SK-N-SH treated with all-trans-retinoic acid at 6 μM for 48 hours (cell line): ENCODE results near the gene RITA1.

Source experiments
- ATAC-seq: fragments of 200-7000 bp; cut with Tn5 transposase; 3 replicates; pipeline ENCODE4 v1.9.1; 2020; ENCODE audit warnings: mild to moderate bottlenecking, moderate library complexity
- ARNTL ChIP-seq: fragments of 450-650 bp; formaldehyde crosslinking; IDR thresholded peaks from 2 replicates; pipeline ENCODE4 v1.5.0; 2020; ENCODE audit warnings: low read depth, mild to moderate bottlenecking, moderate library complexity, borderline replicate concordance
- CREB5 ChIP-seq: fragments of 250-450 bp; sonication (Bioruptor Pico); IDR thresholded peaks from 2 replicates; pipeline ENCODE4 v1.5.1; 2020; ENCODE audit warnings: low read depth, mild to moderate bottlenecking, moderate library complexity
- CSDC2 ChIP-seq: fragments of 250-450 bp; sonication (Bioruptor Pico); IDR thresholded peaks from 2 replicates; pipeline ENCODE4 v1.5.0; 2020; ENCODE audit warnings: mild to moderate bottlenecking, moderate library complexity
- CSRNP3 ChIP-seq: fragments of 250-450 bp; sonication (Bioruptor Pico); IDR thresholded peaks from 2 replicates; pipeline ENCODE4 v1.5.1; 2021; ENCODE audit warnings: mild to moderate bottlenecking, moderate library complexity
- ESRRG ChIP-seq: fragments of 250-450 bp; sonication (Bioruptor Pico); IDR thresholded peaks from 2 replicates; pipeline ENCODE4 v1.6.1; 2021; ENCODE audit warnings: mild to moderate bottlenecking
- GLIS3 ChIP-seq: fragments of 250-450 bp; sonication (Bioruptor Pico); IDR thresholded peaks from 2 replicates; pipeline ENCODE4 v1.5.0; 2020; ENCODE audit warnings: mild to moderate bottlenecking, moderate library complexity
- ISL1 ChIP-seq: fragments of 250-450 bp; sonication (Bioruptor Pico); IDR thresholded peaks from 2 replicates; pipeline ENCODE4 v2.1.2; 2022; ENCODE audit warnings: mild to moderate bottlenecking, moderate library complexity
- OSR1 ChIP-seq: fragments of 250-450 bp; sonication (Bioruptor Pico); IDR thresholded peaks from 2 replicates; pipeline ENCODE4 v1.8.0; 2022; ENCODE audit warnings: moderate library complexity, mild to moderate bottlenecking, inconsistent platforms
- PATZ1 ChIP-seq: fragments of 250-450 bp; sonication (Bioruptor Pico); IDR thresholded peaks from 2 replicates; pipeline ENCODE4 v1.8.0; 2020; ENCODE audit warnings: mild to moderate bottlenecking, moderate library complexity, borderline replicate concordance
- POU6F1 ChIP-seq: fragments of 250-450 bp; sonication (Bioruptor Pico); IDR thresholded peaks from 2 replicates; pipeline ENCODE4 v1.8.0; 2021; ENCODE audit warnings: low read depth, mild to moderate bottlenecking, moderate library complexity, borderline replicate concordance
- PPARA ChIP-seq: fragments of 250-450 bp; sonication (Bioruptor Pico); IDR thresholded peaks from 2 replicates; pipeline ENCODE4 v1.5.0; 2020; ENCODE audit warnings: mild to moderate bottlenecking, borderline replicate concordance
- RARB ChIP-seq: fragments of 250-450 bp; sonication (Bioruptor Pico); IDR thresholded peaks from 2 replicates; pipeline ENCODE4 v1.8.0; 2021; ENCODE audit warnings: mild to moderate bottlenecking, moderate library complexity
- SNAI2 ChIP-seq: fragments of 250-450 bp; sonication (Bioruptor Pico); IDR thresholded peaks from 2 replicates; pipeline ENCODE4 v1.5.0; 2020; ENCODE audit warnings: mild to moderate bottlenecking, moderate library complexity
- TCF4 ChIP-seq: fragments of 250-450 bp; sonication (Bioruptor Pico); IDR thresholded peaks from 2 replicates; pipeline ENCODE4 v1.8.0; 2021; ENCODE audit warnings: mild to moderate bottlenecking, moderate library complexity, borderline replicate concordance
- TOX ChIP-seq: fragments of 250-450 bp; sonication (Bioruptor Pico); IDR thresholded peaks from 2 replicates; pipeline ENCODE4 v1.8.0; 2021; ENCODE audit warnings: mild to moderate bottlenecking, moderate library complexity, borderline replicate concordance
- TSHZ2 ChIP-seq: fragments of 250-450 bp; sonication (Bioruptor Pico); IDR thresholded peaks from 2 replicates; pipeline ENCODE4 v1.5.0; 2020; ENCODE audit warnings: mild to moderate bottlenecking, moderate library complexity
- ZC3H10 ChIP-seq: fragments of 250-450 bp; sonication (Bioruptor Pico); IDR thresholded peaks from 2 replicates; pipeline ENCODE4 v1.5.1; 2021; ENCODE audit warnings: mild to moderate bottlenecking, moderate library complexity
- ZFP3 ChIP-seq: fragments of 250-450 bp; sonication (Bioruptor Pico); IDR thresholded peaks from 2 replicates; pipeline ENCODE4 v1.5.0; 2020; ENCODE audit warnings: mild to moderate bottlenecking, moderate library complexity
- ZFP30 ChIP-seq: fragments of 450-650 bp; formaldehyde crosslinking; IDR thresholded peaks from 2 replicates; pipeline ENCODE4 v1.5.0; 2022; ENCODE audit warnings: mild to moderate bottlenecking, moderate library complexity
- ZNF565 ChIP-seq: fragments of 450-650 bp; formaldehyde crosslinking; conservative IDR thresholded peaks from 2 replicates; pipeline ENCODE4 v1.5.0; 2020; ENCODE audit warnings: low read depth, mild to moderate bottlenecking, moderate library complexity
- ZNF70 ChIP-seq: fragments of 450-650 bp; formaldehyde crosslinking; IDR thresholded peaks from 2 replicates; pipeline ENCODE4 v1.5.0; 2020; ENCODE audit warnings: mild to moderate bottlenecking, moderate library complexity
- ZNF8 ChIP-seq: fragments of 450-650 bp; formaldehyde crosslinking; IDR thresholded peaks from 2 replicates; pipeline ENCODE4 v1.5.0; 2020; ENCODE audit warnings: mild to moderate bottlenecking, moderate library complexity

Gene RITA1

GRCh38 chr12:113184098-113184899 lies 1.2 kb upstream of the RITA1 start (continued):
- TF ChIP-seq ZNF565 (CRISPR knock-in tag) = no peak

GRCh38 chr12:113184900-113185179 lies 681 bp upstream of the RITA1 start:
- TF ChIP-seq ARNTL (CRISPR knock-in tag) (no peak), CSRNP3 (CRISPR knock-in tag) (no peak), GLIS3 (no peak), TSHZ2 (no peak), POU6F1 (no peak), ZC3H10 (CRISPR knock-in tag) (no peak), CSDC2 (CRISPR knock-in tag) (no peak), RARB (no peak), CREB5 (CRISPR knock-in tag) (no peak), ZNF565 (CRISPR knock-in tag) (no peak), TOX (CRISPR knock-in tag) (no peak), TCF4 (CRISPR knock-in tag) (no peak), ZNF70 (CRISPR knock-in tag) (no peak)
- ATAC-seq = peak; percentile 95

GRCh38 chr12:113186033-113186365 lies 478 bp downstream of the RITA1 start:
- TF ChIP-seq ZNF565 (CRISPR knock-in tag) (no peak), SNAI2 (CRISPR knock-in tag) (no peak), ZNF8 (CRISPR knock-in tag) (no peak), ZNF70 (CRISPR knock-in tag) (no peak), PPARA (CRISPR knock-in tag) (no peak), TOX (CRISPR knock-in tag) (no peak), POU6F1 (no peak), ISL1 (no peak), ARNTL (CRISPR knock-in tag) (no peak), CSRNP3 (CRISPR knock-in tag) (no peak), TSHZ2 (no peak), CSDC2 (CRISPR knock-in tag) (no peak), GLIS3 (no peak), RARB (no peak), ZFP30 (CRISPR knock-in tag) (no peak), ZFP3 (CRISPR knock-in tag) (no peak), ESRRG (CRISPR knock-in tag) (no peak), PATZ1 (CRISPR knock-in tag) (no peak), ZC3H10 (CRISPR knock-in tag) (no peak), OSR1 (no peak)
- TF ChIP-seq, all 23 proteins: peak for 0
- ATAC-seq = no peak
